Uterus (tissue), 2 donors: Measurements from ENCODE around the gene MICAL3.

Experiments used
- POLR2A ChIP-seq, 2 donors: fragments of 450-650 bp; IDR thresholded peaks; one replicate each; pipeline ENCODE4 v1.6.1; 2016; ENCODE audit warnings: antibody characterized with exemption in 2 of 2, mild to moderate bottlenecking in 1 of 2, moderate library complexity in 1 of 2
- TF ChIP-seq, protein P1 (sequence below), 4 experiments: fragments of 200-600 bp in 2 of 4; fragments of 450-650 bp in 2 of 4; sonication (generic) in 2 of 4; IDR thresholded peaks; one replicate each; pipeline ENCODE4 v1.5.1; 2016 to 2019; ENCODE audit warnings: antibody characterized with exemption in 4 of 4, mild to moderate bottlenecking in 2 of 4, moderate library complexity in 1 of 4

DNA sequence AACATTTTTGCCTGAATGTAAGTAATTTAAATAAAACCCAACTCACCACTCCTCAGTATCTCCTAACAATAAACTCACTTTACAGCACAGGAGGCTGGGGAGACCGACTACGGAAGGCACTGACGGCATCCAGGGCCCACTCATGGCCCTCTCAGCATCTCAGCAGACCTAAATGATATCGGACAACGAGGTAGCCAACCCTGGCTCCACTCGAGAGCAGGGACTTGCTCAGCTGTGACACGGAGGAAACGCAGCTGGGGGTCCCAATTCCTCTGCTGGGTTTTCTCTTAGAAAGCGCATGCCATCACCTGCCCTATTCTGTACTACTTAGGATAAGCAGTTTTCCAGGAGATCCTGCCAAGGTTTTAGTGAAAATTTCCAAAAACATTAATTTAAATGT lies 141.0 kb downstream of the MICAL3 start:
- no peak for TF ChIP-seq POLR2A (IDR thresholded peaks at IDR 0.05)
- TF ChIP-seq, protein P1, sequence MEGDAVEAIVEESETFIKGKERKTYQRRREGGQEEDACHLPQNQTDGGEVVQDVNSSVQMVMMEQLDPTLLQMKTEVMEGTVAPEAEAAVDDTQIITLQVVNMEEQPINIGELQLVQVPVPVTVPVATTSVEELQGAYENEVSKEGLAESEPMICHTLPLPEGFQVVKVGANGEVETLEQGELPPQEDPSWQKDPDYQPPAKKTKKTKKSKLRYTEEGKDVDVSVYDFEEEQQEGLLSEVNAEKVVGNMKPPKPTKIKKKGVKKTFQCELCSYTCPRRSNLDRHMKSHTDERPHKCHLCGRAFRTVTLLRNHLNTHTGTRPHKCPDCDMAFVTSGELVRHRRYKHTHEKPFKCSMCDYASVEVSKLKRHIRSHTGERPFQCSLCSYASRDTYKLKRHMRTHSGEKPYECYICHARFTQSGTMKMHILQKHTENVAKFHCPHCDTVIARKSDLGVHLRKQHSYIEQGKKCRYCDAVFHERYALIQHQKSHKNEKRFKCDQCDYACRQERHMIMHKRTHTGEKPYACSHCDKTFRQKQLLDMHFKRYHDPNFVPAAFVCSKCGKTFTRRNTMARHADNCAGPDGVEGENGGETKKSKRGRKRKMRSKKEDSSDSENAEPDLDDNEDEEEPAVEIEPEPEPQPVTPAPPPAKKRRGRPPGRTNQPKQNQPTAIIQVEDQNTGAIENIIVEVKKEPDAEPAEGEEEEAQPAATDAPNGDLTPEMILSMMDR (IDR thresholded peaks at IDR 0.05), result no peak
